GM20431 (cell line): Measurements from ENCODE around the gene FAM237A.

Experiments used
- in situ Hi-C: fragments of 300-500 bp; cut with MseI, MboI; formaldehyde crosslinking; loops from one replicate; pipeline ENCODE4 v1.15.0; 2020; ENCODE audit warnings: low sequenced_read_pairs; ENCODE audit not compliant: unreplicated experiment

The FAM237A gene

GRCh38 chr2:206683546-206683945 is 41.3 kb downstream of the FAM237A start:
- in situ Hi-C loops = loop anchor here (25.0 kb wide), 1 partner anchor 104 kb away; no protein-coding TSS in a partner anchor

- in situ Hi-C loops = loop anchor here (25.0 kb wide), 1 partner anchor 99 kb away; no protein-coding TSS in a partner anchor
Observed at GRCh38 chr2:206688453-206688852, 46.2 kb downstream of the FAM237A start.

GRCh38 chr2:206688990-206689389 is 46.7 kb downstream of the FAM237A start:
- in situ Hi-C loops = loop anchor here (25.0 kb wide), 1 partner anchor 98 kb away; no protein-coding TSS in a partner anchor

- in situ Hi-C loops = loop anchor here (25.0 kb wide), 1 partner anchor 94 kb away; no protein-coding TSS in a partner anchor
Observed at GRCh38 chr2:206692971-206693370, 50.7 kb downstream of the FAM237A start.

- in situ Hi-C loops = loop anchor here (25.0 kb wide), 1 partner anchor 94 kb away; no protein-coding TSS in a partner anchor
Observed at GRCh38 chr2:206693399-206694137, 51.3 kb downstream of the FAM237A start.

- in situ Hi-C loops = loop anchor here (25.0 kb wide), 1 partner anchor 90 kb away; no protein-coding TSS in a partner anchor
Observed at GRCh38 chr2:206696910-206697309, 54.6 kb downstream of the FAM237A start.

- in situ Hi-C loops = loop anchor here (25.0 kb wide), 1 partner anchor 88 kb away; no protein-coding TSS in a partner anchor
Observed at GRCh38 chr2:206698811-206699210, 56.5 kb downstream of the FAM237A start.
